ENCODE measurements around the gene CD58. TPM values are rescaled to one million over a fixed set of nuclear protein-coding genes. Genes with fewer than 3 reads are reported as not detected.

The CD58 gene
- total RNA-seq, 3 donors from 2014 or later: 19.3 to 31.9 (median 31.0) TPM

DNA sequence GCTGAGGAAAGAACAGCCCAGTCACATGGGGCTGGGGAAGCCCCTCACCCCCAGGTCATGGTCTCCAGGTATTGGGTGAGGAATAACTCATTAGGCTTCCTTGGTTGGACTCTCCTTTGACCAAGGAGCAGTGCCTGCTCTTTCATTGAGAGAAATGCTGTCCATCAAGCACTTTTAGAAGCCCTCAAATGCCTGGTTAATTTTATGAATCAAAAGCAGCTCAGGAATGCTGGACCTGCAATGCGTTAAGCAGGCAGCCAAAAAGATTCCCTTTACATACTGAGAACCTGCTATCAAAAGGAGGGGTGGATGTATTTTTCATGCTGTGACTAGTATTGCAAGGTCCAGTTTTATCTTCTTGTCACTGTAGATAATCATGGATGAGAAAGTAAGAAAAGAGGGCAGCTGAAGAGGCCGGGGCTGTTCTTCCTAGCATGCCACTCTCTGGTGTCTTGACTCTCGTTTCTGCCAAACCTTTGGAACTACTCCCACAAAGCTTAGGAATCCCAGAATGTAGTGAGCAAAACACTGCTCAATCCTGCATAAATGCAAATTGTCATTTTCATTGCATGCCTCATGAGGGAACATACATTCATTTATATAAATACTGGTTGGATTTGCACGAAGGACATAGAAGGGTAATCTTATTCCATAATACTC, 2.1 kb upstream of the CD58 start:
- DNase-seq (no peak), ATAC-seq (no peak)
- intact Hi-C loops (cut with DNase I, micrococcal nuclease): loop anchor here in 1 of 2 donors (10.0 kb wide), 1 partner anchor 492 kb away; the partner anchor contains the start of gene TTF2
- H3K36me3 ChIP-seq (ENCODE audit: low read depth): no peaks in the 10 kb centered on the region
- TF ChIP-seq, protein P1, sequence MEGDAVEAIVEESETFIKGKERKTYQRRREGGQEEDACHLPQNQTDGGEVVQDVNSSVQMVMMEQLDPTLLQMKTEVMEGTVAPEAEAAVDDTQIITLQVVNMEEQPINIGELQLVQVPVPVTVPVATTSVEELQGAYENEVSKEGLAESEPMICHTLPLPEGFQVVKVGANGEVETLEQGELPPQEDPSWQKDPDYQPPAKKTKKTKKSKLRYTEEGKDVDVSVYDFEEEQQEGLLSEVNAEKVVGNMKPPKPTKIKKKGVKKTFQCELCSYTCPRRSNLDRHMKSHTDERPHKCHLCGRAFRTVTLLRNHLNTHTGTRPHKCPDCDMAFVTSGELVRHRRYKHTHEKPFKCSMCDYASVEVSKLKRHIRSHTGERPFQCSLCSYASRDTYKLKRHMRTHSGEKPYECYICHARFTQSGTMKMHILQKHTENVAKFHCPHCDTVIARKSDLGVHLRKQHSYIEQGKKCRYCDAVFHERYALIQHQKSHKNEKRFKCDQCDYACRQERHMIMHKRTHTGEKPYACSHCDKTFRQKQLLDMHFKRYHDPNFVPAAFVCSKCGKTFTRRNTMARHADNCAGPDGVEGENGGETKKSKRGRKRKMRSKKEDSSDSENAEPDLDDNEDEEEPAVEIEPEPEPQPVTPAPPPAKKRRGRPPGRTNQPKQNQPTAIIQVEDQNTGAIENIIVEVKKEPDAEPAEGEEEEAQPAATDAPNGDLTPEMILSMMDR (IDR thresholded peaks at IDR 0.05): no peak
- H3K4me1 ChIP-seq (ENCODE audit: low read depth): peaks cover 13% of the 10 kb centered on the region
- no peaks in the 10 kb centered on the region for H3K9me3 ChIP-seq
- H3K4me3 ChIP-seq: no peak overlapping the region

DNA sequence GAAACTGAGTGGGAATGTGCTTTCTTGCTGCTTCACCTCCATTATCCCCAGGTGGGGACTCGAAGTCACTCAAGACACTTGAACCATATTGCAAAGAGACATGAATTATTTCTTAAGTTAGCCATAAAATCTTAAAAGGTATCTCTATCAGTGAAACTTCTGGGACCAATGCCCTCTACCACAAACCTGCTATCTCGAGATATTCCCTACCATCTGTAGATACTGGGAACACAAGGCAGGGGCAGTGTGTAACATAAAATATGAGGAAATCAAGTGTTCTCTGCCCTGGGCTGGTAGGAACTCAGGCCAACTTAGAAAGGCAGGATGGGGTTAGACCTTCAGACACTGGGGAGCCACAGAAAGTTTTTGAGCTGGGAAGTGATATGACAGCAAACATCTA, 1.3 kb upstream of the CD58 start:
- Histone ChIP-seq H3K9me3 (no peaks in the 10 kb centered on the region), H3K36me3 (ENCODE audit: low read depth) (no peaks in the 10 kb centered on the region), H3K4me1 (ENCODE audit: low read depth) (peaks cover 13% of the 10 kb centered on the region), H3K4me3 (no peak overlapping the region)
- intact Hi-C loops (cut with DNase I, micrococcal nuclease): loop anchor here in 1 of 2 donors (10.0 kb wide), 1 partner anchor 493 kb away; the partner anchor contains the start of gene TTF2
- ATAC-seq (no peak), DNase-seq (no peak)
- TF ChIP-seq, protein P1 (IDR thresholded peaks at IDR 0.05): no peak

DNA sequence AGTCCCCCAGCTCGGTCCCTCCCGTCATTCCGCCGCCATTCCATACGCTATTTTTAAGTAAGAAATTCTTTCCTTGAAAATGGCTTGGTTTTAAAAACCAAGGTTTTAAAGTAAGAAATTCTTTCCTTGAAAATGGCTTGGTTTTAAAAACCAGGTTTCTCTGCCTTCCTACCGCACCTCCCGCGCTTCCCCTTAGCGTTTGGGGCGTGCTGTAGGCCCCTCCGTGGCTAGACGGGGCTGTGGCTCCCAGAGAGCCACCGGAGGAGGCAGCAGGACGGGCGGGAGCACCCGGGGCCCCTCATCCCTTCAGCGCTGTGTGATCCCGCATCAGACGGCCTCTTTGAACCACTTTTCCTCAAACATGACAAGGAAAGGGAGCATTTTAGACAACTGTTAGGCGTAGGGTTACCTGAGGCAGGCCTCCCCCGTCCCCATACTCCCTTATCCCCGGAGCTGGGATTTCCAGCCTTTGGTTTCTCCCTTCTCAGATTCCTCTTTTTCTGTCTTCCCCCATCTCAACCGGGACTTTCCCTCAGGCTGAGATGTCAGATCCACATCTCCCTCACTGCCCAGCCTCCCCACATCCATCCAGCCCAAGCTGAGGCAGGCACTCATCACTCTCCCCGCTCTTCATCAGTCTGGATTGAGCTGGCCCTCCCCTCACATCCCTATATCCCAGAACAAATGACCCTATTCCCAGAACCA, 541 bp upstream of the CD58 start:
- no peak for ATAC-seq
- TF ChIP-seq, protein P1 (IDR thresholded peaks at IDR 0.05): no peak
- no peaks in the 10 kb centered on the region for H3K9me3 ChIP-seq
- peaks cover 13% of the 10 kb centered on the region for H3K4me1 ChIP-seq (ENCODE audit: low read depth)
- H3K36me3 ChIP-seq (ENCODE audit: low read depth): no peaks in the 10 kb centered on the region
- intact Hi-C loops (cut with DNase I, micrococcal nuclease): loop anchor here in 1 of 2 donors (10.0 kb wide), 1 partner anchor 493 kb away; the partner anchor contains the start of gene TTF2
- no peak for DNase-seq
- H3K4me3 ChIP-seq: peak overlapping the region; percentile 70

DNA sequence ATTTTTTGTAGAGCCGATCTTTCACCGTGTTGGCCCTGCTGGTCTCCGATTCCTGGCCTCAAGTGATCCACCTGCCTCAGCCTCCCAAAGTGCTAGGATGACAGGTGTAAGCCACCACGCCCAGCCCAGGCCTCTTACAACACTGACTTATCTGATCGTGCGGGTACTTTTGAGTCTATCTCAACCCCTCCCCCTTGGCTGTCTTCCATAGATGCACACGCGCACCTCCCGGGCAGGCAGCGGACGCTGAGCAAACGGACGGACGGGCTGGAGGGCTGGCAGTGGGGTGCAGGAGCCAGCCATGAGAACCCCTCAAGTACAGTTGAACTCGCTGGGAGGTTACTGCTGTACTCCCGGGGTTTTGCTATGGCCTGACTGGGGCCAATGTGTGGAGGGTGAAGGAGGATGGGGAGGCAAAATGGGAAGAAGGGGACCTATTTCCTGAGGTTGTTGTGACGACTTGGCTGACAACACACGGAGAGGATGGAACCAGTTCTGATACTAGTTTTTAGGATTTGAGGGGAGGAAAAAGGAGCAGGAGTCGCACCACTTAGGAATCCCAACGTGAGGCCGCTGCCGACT, 959 bp downstream of the CD58 start:
- H3K9me3 ChIP-seq: no peaks in the 10 kb centered on the region
- DNase-seq: peak; percentile 79 to 87 (median 83)
- peak; percentile 61 for ATAC-seq
- H3K4me3 ChIP-seq: peak overlapping the region; percentile 70
- peaks cover 13% of the 10 kb centered on the region for H3K4me1 ChIP-seq (ENCODE audit: low read depth)
- TF ChIP-seq, protein P1 (IDR thresholded peaks at IDR 0.05): no peak
- intact Hi-C loops (cut with DNase I, micrococcal nuclease): loop anchor here in 1 of 2 donors (10.0 kb wide), 1 partner anchor 495 kb away; the partner anchor contains the start of gene TTF2
- no peaks in the 10 kb centered on the region for H3K36me3 ChIP-seq (ENCODE audit: low read depth)

DNA sequence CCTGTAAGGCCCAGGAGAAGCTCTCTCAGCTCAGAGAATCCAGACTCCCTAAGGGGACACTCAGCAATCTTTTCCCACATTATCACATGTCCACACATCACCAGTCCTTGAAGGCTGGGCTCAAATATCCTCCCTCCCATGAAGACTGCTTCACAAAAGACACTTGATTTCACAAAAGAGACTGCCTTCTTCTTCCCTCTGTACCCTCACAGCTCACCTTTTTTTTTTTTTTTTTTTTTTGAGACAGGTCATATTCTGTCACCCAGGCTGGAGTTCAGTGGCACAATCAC, 1.5 kb downstream of the CD58 start:
- Histone ChIP-seq H3K4me3 (no peak overlapping the region), H3K4me1 (ENCODE audit: low read depth) (peaks cover 13% of the 10 kb centered on the region), H3K36me3 (ENCODE audit: low read depth) (no peaks in the 10 kb centered on the region), H3K9me3 (no peaks in the 10 kb centered on the region)
- intact Hi-C loops (cut with DNase I, micrococcal nuclease): no loop called here
- no peak for ATAC-seq
- TF ChIP-seq, protein P1 (IDR thresholded peaks at IDR 0.05): no peak
- DNase-seq: no peak
